Osteocyte (in vitro differentiated cells): ENCODE results near the gene DYNLT4. TPM values are rescaled to one million over a fixed set of nuclear protein-coding genes. Genes with fewer than 3 reads are reported as not detected.
A peak's percentile ranks its signal among the peaks of the same experiment; 100 is the strongest.
"Not testable (repeated sequence)": the region's sequence is repeated elsewhere in the genome, so short reads cannot be mapped to it uniquely, and the experiment has no call there.

Experiments
- DNase-seq: peaks from one replicate; pipeline ENCODE4 v3.0.0; 2021; ENCODE audit warnings: mixed read lengths; ENCODE audit not compliant: unreplicated experiment; ENCODE audit errors: extremely low spot score
- H3K27ac Mint-ChIP-seq: one replicate; pipeline ENCODE4 v1.8.0; 2021; ENCODE audit warnings: mild to moderate bottlenecking, mixed read lengths; ENCODE audit not compliant: unreplicated experiment
- H3K27me3 Mint-ChIP-seq: one replicate; pipeline ENCODE4 v1.8.0; 2021; ENCODE audit warnings: mixed read lengths; ENCODE audit not compliant: unreplicated experiment
- H3K36me3 Mint-ChIP-seq: one replicate; pipeline ENCODE4 v1.8.0; 2021; ENCODE audit warnings: mixed read lengths; ENCODE audit not compliant: unreplicated experiment
- H3K4me1 Mint-ChIP-seq: one replicate; pipeline ENCODE4 v1.8.0; 2021; ENCODE audit warnings: mixed read lengths; ENCODE audit not compliant: unreplicated experiment
- H3K4me3 Mint-ChIP-seq: one replicate; pipeline ENCODE4 v1.8.0; 2021; ENCODE audit warnings: mild to moderate bottlenecking, moderate library complexity, mixed read lengths; ENCODE audit not compliant: unreplicated experiment
- H3K9me3 Mint-ChIP-seq: one replicate; pipeline ENCODE4 v1.8.0; 2021; ENCODE audit warnings: mixed read lengths; ENCODE audit not compliant: unreplicated experiment
- total RNA-seq: library from RNA; stranded (reverse); gene quantifications from 2 replicates; pipeline ENCODE4 v1.2.1, GENCODE V29; 2021
- TF ChIP-seq, protein P1 (sequence below): fragments of 200-600 bp; sonication (generic); IDR thresholded peaks from 2 replicates; pipeline ENCODE4 v1.5.0; 2021; ENCODE audit warnings: antibody characterized with exemption, mild to moderate bottlenecking, moderate library complexity

The DYNLT4 gene
- total RNA-seq, 1 donor from 2014 or later = 0.48 TPM

- Mint-ChIP-seq H3K27me3 (no peaks in the 10 kb centered on the region), H3K27ac (peak overlapping the region; percentile 100), H3K36me3 (peaks cover 16% of the 10 kb centered on the region), H3K9me3 (no peaks in the 10 kb centered on the region), H3K4me3 (peak overlapping the region; percentile 44), H3K4me1 (peaks cover 75% of the 10 kb centered on the region)
- TF ChIP-seq, protein P1, sequence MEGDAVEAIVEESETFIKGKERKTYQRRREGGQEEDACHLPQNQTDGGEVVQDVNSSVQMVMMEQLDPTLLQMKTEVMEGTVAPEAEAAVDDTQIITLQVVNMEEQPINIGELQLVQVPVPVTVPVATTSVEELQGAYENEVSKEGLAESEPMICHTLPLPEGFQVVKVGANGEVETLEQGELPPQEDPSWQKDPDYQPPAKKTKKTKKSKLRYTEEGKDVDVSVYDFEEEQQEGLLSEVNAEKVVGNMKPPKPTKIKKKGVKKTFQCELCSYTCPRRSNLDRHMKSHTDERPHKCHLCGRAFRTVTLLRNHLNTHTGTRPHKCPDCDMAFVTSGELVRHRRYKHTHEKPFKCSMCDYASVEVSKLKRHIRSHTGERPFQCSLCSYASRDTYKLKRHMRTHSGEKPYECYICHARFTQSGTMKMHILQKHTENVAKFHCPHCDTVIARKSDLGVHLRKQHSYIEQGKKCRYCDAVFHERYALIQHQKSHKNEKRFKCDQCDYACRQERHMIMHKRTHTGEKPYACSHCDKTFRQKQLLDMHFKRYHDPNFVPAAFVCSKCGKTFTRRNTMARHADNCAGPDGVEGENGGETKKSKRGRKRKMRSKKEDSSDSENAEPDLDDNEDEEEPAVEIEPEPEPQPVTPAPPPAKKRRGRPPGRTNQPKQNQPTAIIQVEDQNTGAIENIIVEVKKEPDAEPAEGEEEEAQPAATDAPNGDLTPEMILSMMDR = no peak
- DNase-seq = no peak
These were observed 4.1 kb upstream of the DYNLT4 start for GRCh38 chr1:44811234-44811633.

GRCh38 chr1:44810762-44811105 lies 3.6 kb upstream of the DYNLT4 start:
- Mint-ChIP-seq H3K27ac (peak overlapping the region; percentile 100), H3K4me3 (peak overlapping the region; percentile 35), H3K4me1 (peaks cover 75% of the 10 kb centered on the region), H3K36me3 (peaks cover 15% of the 10 kb centered on the region)
- not testable (repeated sequence) for H3K9me3 Mint-ChIP-seq, H3K27me3 Mint-ChIP-seq, DNase-seq

DNA sequence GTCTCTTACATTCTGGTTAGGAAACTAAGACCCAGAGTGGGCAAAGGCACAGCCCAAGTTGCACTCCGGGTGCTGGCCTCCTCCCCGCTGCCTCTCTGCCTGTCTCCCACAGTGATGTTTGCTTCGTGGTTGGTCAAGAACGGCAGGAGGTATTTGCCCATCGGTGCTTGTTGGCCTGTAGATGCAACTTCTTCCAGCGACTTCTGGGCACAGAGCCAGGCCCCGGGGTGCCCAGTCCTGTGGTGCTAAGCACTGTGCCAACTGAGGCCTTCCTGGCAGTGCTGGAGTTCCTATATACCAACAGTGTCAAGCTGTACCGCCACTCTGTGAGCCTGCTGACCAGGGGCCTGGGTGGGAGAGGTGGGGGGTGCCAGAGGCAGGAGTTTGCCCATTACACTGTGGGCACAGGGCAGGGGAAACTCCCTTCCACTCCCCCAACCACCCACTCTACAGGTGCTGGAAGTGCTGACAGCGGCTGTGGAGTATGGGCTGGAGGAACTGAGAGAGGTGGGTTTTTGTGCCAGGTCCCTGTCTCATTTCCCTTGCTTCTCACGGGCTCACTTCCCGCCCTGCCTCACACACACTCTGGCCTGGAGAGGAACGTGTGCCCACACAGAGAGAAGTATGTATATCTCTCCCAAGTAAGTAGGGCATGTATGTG lies 3.1 kb upstream of the DYNLT4 start:
- peaks cover 11% of the 10 kb centered on the region for H3K36me3 Mint-ChIP-seq
- peak overlapping the region; percentile 100 for H3K27ac Mint-ChIP-seq
- H3K9me3 Mint-ChIP-seq = no peaks in the 10 kb centered on the region
- peak overlapping the region; percentile 71 for H3K4me3 Mint-ChIP-seq
- TF ChIP-seq, protein P1 = no peak
- no peaks in the 10 kb centered on the region for H3K27me3 Mint-ChIP-seq
- DNase-seq = peak; percentile 97
- H3K4me1 Mint-ChIP-seq = peaks cover 77% of the 10 kb centered on the region

- Mint-ChIP-seq H3K36me3 (peaks cover 8% of the 10 kb centered on the region), H3K27ac (peak overlapping the region; percentile 100), H3K27me3 (no peaks in the 10 kb centered on the region), H3K4me3 (peak overlapping the region; percentile 71), H3K4me1 (peaks cover 73% of the 10 kb centered on the region), H3K9me3 (no peaks in the 10 kb centered on the region)
- DNase-seq = no peak
- TF ChIP-seq, protein P1 = peak; percentile 13
These were observed 2.1 kb upstream of the DYNLT4 start for GRCh38 chr1:44808938-44809917.

DNA sequence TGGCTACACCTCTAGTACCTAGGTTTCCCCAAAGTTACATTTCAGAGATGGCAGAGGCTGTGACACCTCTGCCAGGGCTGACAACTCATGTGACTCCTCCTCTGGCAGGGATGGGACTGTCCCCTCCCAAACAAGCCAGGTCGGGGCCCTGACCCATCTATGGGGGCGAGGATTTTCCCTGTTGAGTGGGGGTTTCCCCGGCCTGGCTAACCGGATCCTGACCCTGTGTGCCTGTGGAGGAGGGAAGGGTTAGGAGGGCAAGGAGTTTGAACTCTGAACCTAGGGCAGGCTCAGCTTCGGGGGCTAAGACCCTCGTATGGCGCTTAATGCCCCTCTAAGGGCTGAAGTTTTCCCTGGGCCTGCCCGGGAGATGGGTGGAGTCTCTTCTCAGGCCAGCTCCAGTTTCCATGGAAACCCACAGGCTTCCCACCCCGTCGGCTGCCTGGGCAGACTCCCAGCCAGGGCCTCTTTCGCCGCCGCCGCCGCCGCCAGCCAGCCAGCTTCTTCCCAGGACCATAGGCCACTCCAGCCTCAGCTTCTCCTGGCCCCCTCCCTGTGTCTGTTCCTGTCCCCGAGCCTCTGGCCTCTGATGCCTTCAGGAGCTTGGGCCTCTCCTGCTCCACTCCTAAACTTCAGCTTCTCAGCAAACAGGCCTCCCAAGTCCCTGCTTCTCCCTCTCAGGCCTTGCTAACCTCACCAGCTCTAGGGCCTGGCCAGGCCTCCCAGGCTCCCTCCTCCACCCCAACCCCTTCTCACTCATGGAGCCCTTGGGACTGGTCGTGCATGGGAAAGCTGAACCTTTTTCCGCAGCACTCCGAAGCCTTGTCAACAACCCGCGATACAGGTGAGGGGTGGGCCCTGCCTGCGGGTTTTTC lies 1.1 kb upstream of the DYNLT4 start, which contains the start of gene BTBD19:
Gene BTBD19 (plus strand): TSS at position 461 of the 875 bp plus-strand sequence. CDS start 298 bp downstream, at position 759.
- Mint-ChIP-seq H3K9me3 (no peaks in the 10 kb centered on the region), H3K27ac (peak within 1 kb of the TSS; percentile 100), H3K4me1 (peaks cover 70% of the 10 kb centered on the region), H3K27me3 (no peaks in the 10 kb centered on the region), H3K4me3 (peak within 1 kb of the TSS; percentile 71), H3K36me3 (peaks cover 10% of the 10 kb centered on the region)
- TF ChIP-seq, protein P1 = no peak
- DNase-seq = peak; percentile 97
